DND-41 (cell line): ENCODE data around the gene RBP5.

Experiments used
- EZH2 ChIP-seq: IDR thresholded peaks from 3 replicates; pipeline ENCODE4 v1.6.1; 2012; ENCODE audit warnings: borderline replicate concordance, low read depth, mild to moderate bottlenecking, moderate library complexity, low read length, inconsistent platforms; ENCODE audit not compliant: severe bottlenecking
- TF ChIP-seq, protein P1 (sequence below): IDR thresholded peaks from 2 replicates; pipeline ENCODE4 v1.5.1; 2012; ENCODE audit warnings: borderline replicate concordance, low read length, moderate library complexity, mild to moderate bottlenecking; ENCODE audit not compliant: poor library complexity, severe bottlenecking; ENCODE audit errors: extremely low read depth

DNA sequence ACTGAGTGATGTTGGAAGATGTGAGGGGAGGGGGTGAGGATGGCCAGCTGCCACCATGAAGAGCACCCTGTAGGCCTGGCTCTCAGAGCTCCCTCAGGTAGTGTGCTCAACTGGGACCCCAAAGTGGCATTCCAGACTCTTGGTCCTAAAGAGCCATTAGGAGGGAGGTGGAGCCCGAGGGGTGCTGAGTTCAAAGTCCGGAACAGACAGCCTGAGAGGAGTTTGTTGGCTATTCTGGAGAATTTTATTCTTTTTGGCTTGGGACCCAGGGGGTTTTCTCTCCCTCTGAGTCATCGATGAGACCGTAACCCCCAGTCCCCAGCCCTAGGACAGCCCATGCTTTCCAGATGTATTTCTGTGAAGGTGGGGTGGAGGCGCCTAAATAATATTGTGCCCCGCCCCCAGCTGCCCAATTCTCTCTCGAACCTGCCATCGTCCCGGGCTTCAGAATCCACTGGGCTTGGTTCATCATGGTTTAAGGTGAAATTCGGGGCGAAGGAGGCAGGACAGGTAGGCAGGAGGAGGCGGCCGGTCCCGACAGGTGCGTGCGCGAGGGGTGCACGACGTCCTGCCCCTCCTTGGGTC, 690 bp upstream of the RBP5 start:
- TF ChIP-seq, protein P1, sequence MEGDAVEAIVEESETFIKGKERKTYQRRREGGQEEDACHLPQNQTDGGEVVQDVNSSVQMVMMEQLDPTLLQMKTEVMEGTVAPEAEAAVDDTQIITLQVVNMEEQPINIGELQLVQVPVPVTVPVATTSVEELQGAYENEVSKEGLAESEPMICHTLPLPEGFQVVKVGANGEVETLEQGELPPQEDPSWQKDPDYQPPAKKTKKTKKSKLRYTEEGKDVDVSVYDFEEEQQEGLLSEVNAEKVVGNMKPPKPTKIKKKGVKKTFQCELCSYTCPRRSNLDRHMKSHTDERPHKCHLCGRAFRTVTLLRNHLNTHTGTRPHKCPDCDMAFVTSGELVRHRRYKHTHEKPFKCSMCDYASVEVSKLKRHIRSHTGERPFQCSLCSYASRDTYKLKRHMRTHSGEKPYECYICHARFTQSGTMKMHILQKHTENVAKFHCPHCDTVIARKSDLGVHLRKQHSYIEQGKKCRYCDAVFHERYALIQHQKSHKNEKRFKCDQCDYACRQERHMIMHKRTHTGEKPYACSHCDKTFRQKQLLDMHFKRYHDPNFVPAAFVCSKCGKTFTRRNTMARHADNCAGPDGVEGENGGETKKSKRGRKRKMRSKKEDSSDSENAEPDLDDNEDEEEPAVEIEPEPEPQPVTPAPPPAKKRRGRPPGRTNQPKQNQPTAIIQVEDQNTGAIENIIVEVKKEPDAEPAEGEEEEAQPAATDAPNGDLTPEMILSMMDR: no peak
- TF ChIP-seq EZH2: no peak
